IMR-90 (cell line): Measurements from ENCODE around the gene IRS2. TPM values are rescaled to one million over a fixed set of nuclear protein-coding genes. Genes with fewer than 3 reads are reported as not detected.

Source experiments
- ATAC-seq: fragments of 200-7000 bp; cut with Tn5 transposase; 2 replicates; pipeline ENCODE4 v1.9.1; 2020; ENCODE audit warnings: low read depth, mild to moderate bottlenecking, moderate library complexity
- BruUV-seq: library from RNA; stranded (reverse); fragments of 400-500 nt; replicated peaks from 2 replicates; lab custom pipeline; 2021; lab: Mats Ljungman, UMichigan
- CTCF ChIA-PET: fragments of 300-600 bp; formaldehyde crosslinking; extraction: SDS; loops from one replicate; lab custom pipeline; 2021; ENCODE audit warnings: antibody characterized with exemption; lab: Yijun Ruan, JAX
- POLR2A ChIA-PET: fragments of 300-600 bp; sonication (Branson Sonifier 250); formaldehyde crosslinking; loops from one replicate; lab custom pipeline; 2022; ENCODE audit warnings: antibody characterized with exemption; ENCODE audit not compliant: unreplicated experiment; lab: Charles Lee
- DNase-seq: peaks from one replicate; pipeline ENCODE4 v3.0.0; 2013
- H2AFZ ChIP-seq: replicated peaks from 2 replicates; pipeline ENCODE3; 2013; ENCODE audit warnings: low read length, mild to moderate bottlenecking; ENCODE audit not compliant: poor library complexity
- H2AK5ac ChIP-seq: 2 replicates; pipeline ENCODE4 v1.6.1; 2013; ENCODE audit warnings: low read depth, low read length, inconsistent platforms
- H2AK9ac ChIP-seq: replicated peaks from 2 replicates; pipeline ENCODE3; 2013; ENCODE audit warnings: mild to moderate bottlenecking, low read depth, low read length, moderate library complexity; ENCODE audit not compliant: poor library complexity
- H2BK120ac ChIP-seq: 2 replicates; pipeline ENCODE4 v1.6.1; 2013; ENCODE audit warnings: low read depth, low read length, inconsistent platforms
- H2BK15ac ChIP-seq: 3 replicates; pipeline ENCODE4 v1.6.1; 2013; ENCODE audit warnings: low read depth, low read length, inconsistent platforms
- H2BK20ac ChIP-seq: 2 replicates; pipeline ENCODE4 v1.6.1; 2013; ENCODE audit warnings: low read depth, mild to moderate bottlenecking, inconsistent platforms, low read length, moderate library complexity
- H2BK5ac ChIP-seq: 2 replicates; pipeline ENCODE4 v1.6.1; 2013; ENCODE audit warnings: mild to moderate bottlenecking, low read depth, low read length, inconsistent platforms; ENCODE audit not compliant: poor library complexity, severe bottlenecking
- H3K14ac ChIP-seq: replicated peaks from 2 replicates; pipeline ENCODE4 v1.6.1; 2013; ENCODE audit warnings: low read depth, low read length, inconsistent platforms
- H3K18ac ChIP-seq: 2 replicates; pipeline ENCODE4 v1.6.1; 2013; ENCODE audit warnings: low read depth, low read length, control low read depth
- H3K23ac ChIP-seq: 2 replicates; pipeline ENCODE4 v1.6.1; 2013; ENCODE audit warnings: low read depth, low read length, inconsistent platforms
- H3K27ac ChIP-seq: 2 replicates; pipeline ENCODE4 v1.5.1; 2013; ENCODE audit warnings: mild to moderate bottlenecking, control low read depth, low read length; ENCODE audit not compliant: insufficient read depth
- H3K27me3 ChIP-seq: 2 replicates; pipeline ENCODE4 v1.6.1; 2013; ENCODE audit warnings: low read length; ENCODE audit not compliant: control insufficient read depth, insufficient read depth
- H3K36me3 ChIP-seq: 2 replicates; pipeline ENCODE4 v1.6.1; 2013; ENCODE audit warnings: low read length, mixed read lengths; ENCODE audit not compliant: control insufficient read depth, insufficient read depth
- H3K4ac ChIP-seq: 2 replicates; pipeline ENCODE4 v1.6.1; 2013; ENCODE audit warnings: low read depth, low read length, inconsistent platforms
- H3K4me1 ChIP-seq: 2 replicates; pipeline ENCODE4 v1.6.1; 2013; ENCODE audit warnings: low read length, mixed read lengths; ENCODE audit not compliant: control insufficient read depth, insufficient read depth
- H3K4me2 ChIP-seq: 2 replicates; pipeline ENCODE4 v1.6.1; 2013; ENCODE audit warnings: low read depth, mild to moderate bottlenecking, control low read depth, low read length, moderate library complexity
- H3K4me3 ChIP-seq: 2 replicates; pipeline ENCODE4 v1.5.1; 2013; ENCODE audit warnings: low read depth, mild to moderate bottlenecking, control low read depth, low read length, moderate library complexity; ENCODE audit not compliant: insufficient read depth
- H3K56ac ChIP-seq: 2 replicates; pipeline ENCODE4 v1.6.1; 2013; ENCODE audit warnings: low read length, inconsistent platforms; ENCODE audit not compliant: insufficient read depth; ENCODE audit errors: extremely low read depth
- H3K79me1 ChIP-seq, 2 experiments: 2 replicates each; pipeline ENCODE4 v1.6.1; 2013; ENCODE audit warnings: low read length in 2 of 2, inconsistent platforms in 1 of 2, low read depth in 1 of 2
- H3K9ac ChIP-seq: 2 replicates; pipeline ENCODE4 v1.6.1; 2013; ENCODE audit warnings: low read depth, low read length, control low read depth
- H3K9me1 ChIP-seq: 2 replicates; pipeline ENCODE4 v1.6.1; 2013; ENCODE audit warnings: low read length, inconsistent platforms; ENCODE audit not compliant: insufficient read depth
- H3K9me3 ChIP-seq: 2 replicates; pipeline ENCODE4 v1.6.1; 2013; ENCODE audit warnings: low read length; ENCODE audit not compliant: control insufficient read depth, insufficient read depth
- H4K20me1 ChIP-seq: 2 replicates; pipeline ENCODE4 v1.6.1; 2013; ENCODE audit warnings: low read length, inconsistent platforms; ENCODE audit not compliant: insufficient read depth
- H4K5ac ChIP-seq: 2 replicates; pipeline ENCODE4 v1.6.1; 2013; ENCODE audit warnings: mild to moderate bottlenecking, low read depth, low read length, control low read depth
- H4K8ac ChIP-seq, 2 experiments: 2 replicates each; pipeline ENCODE4 v1.6.1; 2013; ENCODE audit warnings: low read depth in 2 of 2, low read length in 2 of 2, control low read depth in 1 of 2, inconsistent platforms in 1 of 2
- H4K91ac ChIP-seq: 2 replicates; pipeline ENCODE4 v1.6.1; 2013; ENCODE audit warnings: low read depth, low read length, inconsistent platforms; ENCODE audit not compliant: insufficient read depth
- CEBPB ChIP-seq: IDR thresholded peaks from 2 replicates; pipeline ENCODE4 v1.6.1; 2012; ENCODE audit warnings: low read depth, low read length, improper control_type of control experiment
- RAD21 ChIP-seq: IDR thresholded peaks from 2 replicates; pipeline ENCODE4 v1.6.1; 2012; ENCODE audit warnings: low read length, improper control_type of control experiment
- RCOR1 ChIP-seq: IDR thresholded peaks from 2 replicates; pipeline ENCODE4 v1.6.1; 2012; ENCODE audit warnings: mild to moderate bottlenecking, low read length, improper control_type of control experiment; ENCODE audit not compliant: insufficient replicate concordance
- RFX5 ChIP-seq: IDR thresholded peaks from 2 replicates; pipeline ENCODE4 v1.8.0; 2012; ENCODE audit warnings: low read depth, mild to moderate bottlenecking, low read length, moderate library complexity
- SMC3 ChIP-seq: fragments of 150-350 bp; IDR thresholded peaks from 2 replicates; pipeline ENCODE4 v1.6.1; 2016; ENCODE audit warnings: low read depth, mild to moderate bottlenecking, antibody characterized with exemption, low read length, moderate library complexity
- WGBS, 2 experiments: methylation state at CpG; one replicate each; pipeline versions ENCODE4 v1.1.5 to v1.1.7; 2013; ENCODE audit warnings: missing lambda C conversion rate in 2 of 2; ENCODE audit not compliant: insufficient read length in 1 of 2; ENCODE audit errors: extremely low coverage in 2 of 2; 5-methylcytosine and 5-hydroxymethylcytosine counted together
- dilution Hi-C: fragments of 300-500 bp; cut with HindIII; formaldehyde crosslinking; loops from one replicate; pipeline ENCODE4 v1.14.3; 2018; ENCODE audit warnings: low sequenced_read_pairs; ENCODE audit not compliant: unreplicated experiment
- in situ Hi-C: fragments of 300-500 bp; cut with MboI; formaldehyde crosslinking; loops from 3 replicates; pipeline ENCODE4 v1.14.3; 2019; ENCODE audit warnings: low sequenced_read_pairs, inconsistent platforms, mixed read lengths
- intact Hi-C: fragments of 100-400 bp; cut with micrococcal nuclease; formaldehyde crosslinking; loops from 2 replicates; pipeline ENCODE4 v1.10.0; 2022
- polyA plus RNA-seq, 3 experiments: library from polyadenylated mRNA; depleted of rRNA; stranded (reverse); fragments of >200 nt; gene quantifications; 2 replicates each; pipeline ENCODE4 v1.2.3, GENCODE V29; 2012; ENCODE audit warnings: low replicate concordance in 1 of 3
- total RNA-seq: library from RNA; depleted of rRNA; stranded (reverse); fragments of >200 nt; gene quantifications from 2 replicates; pipeline ENCODE4 v1.2.3, GENCODE V29; 2012
- TF ChIP-seq, protein P1 (sequence below): conservative IDR thresholded peaks from 2 replicates; pipeline ENCODE4 v1.5.1; 2012; ENCODE audit warnings: mild to moderate bottlenecking, low read depth, low read length, improper control_type of control experiment

IRS2 gene
- total and polyA plus RNA-seq, 2 of the 4 experiments (the other 2 are of a cell fraction) = 0.36 to 1.4 TPM

- peaks cover 6% of the 10 kb centered on the region; the same call in 1 of the 2 replicates for H3K36me3 ChIP-seq
- H3K79me1 ChIP-seq = peaks cover 30 to 51% of the 10 kb centered on the region in 2 experiments
- no peak overlapping the region for H3K27ac ChIP-seq
- CTCF ChIA-PET = no interaction called here
- H3K4ac ChIP-seq = no peak overlapping the region
- no peak overlapping the region for H4K91ac ChIP-seq
- DNase-seq (no peak), ATAC-seq (no peak)
- no peak overlapping the region for H3K18ac ChIP-seq
- no peak overlapping the region for H3K9ac ChIP-seq
- no peak overlapping the region for H2BK15ac ChIP-seq
- peaks cover 38% of the 10 kb centered on the region; the same call in 1 of the 2 replicates for H4K20me1 ChIP-seq
- H3K4me3 ChIP-seq = no peak overlapping the region
- no TSS peak for BruUV-seq
- H3K27me3 ChIP-seq = no peaks in the 10 kb centered on the region
- dilution Hi-C loops = no loop called here
- H2BK20ac ChIP-seq = no peak overlapping the region
- no peak overlapping the region for H4K5ac ChIP-seq
- no peak overlapping the region for H2AK5ac ChIP-seq
- H3K56ac ChIP-seq = no peak overlapping the region
- no peak overlapping the region for H3K23ac ChIP-seq
- in situ Hi-C loops = no loop called here
- no peak overlapping the region for H4K8ac ChIP-seq
- H2AFZ ChIP-seq = no peak overlapping the region
- no peak overlapping the region for H3K14ac ChIP-seq
- no peaks in the 10 kb centered on the region for H3K4me1 ChIP-seq
- H2BK120ac ChIP-seq = no peak overlapping the region
- H2BK5ac ChIP-seq = no peak overlapping the region
- POLR2A ChIA-PET = interaction anchor here (0.6 kb wide), 1 partner anchor 78 kb away, joined by 3 read pairs; no protein-coding TSS in a partner anchor
- intact Hi-C loops = no loop called here
- H3K9me3 ChIP-seq = no peaks in the 10 kb centered on the region
- no peak for TF ChIP-seq SMC3
- no peak for TF ChIP-seq RFX5
- no peak for TF ChIP-seq CEBPB
- no peak for TF ChIP-seq RCOR1
- TF ChIP-seq, protein P1, sequence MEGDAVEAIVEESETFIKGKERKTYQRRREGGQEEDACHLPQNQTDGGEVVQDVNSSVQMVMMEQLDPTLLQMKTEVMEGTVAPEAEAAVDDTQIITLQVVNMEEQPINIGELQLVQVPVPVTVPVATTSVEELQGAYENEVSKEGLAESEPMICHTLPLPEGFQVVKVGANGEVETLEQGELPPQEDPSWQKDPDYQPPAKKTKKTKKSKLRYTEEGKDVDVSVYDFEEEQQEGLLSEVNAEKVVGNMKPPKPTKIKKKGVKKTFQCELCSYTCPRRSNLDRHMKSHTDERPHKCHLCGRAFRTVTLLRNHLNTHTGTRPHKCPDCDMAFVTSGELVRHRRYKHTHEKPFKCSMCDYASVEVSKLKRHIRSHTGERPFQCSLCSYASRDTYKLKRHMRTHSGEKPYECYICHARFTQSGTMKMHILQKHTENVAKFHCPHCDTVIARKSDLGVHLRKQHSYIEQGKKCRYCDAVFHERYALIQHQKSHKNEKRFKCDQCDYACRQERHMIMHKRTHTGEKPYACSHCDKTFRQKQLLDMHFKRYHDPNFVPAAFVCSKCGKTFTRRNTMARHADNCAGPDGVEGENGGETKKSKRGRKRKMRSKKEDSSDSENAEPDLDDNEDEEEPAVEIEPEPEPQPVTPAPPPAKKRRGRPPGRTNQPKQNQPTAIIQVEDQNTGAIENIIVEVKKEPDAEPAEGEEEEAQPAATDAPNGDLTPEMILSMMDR = no peak
- TF ChIP-seq RAD21 = no peak
- H2AK9ac ChIP-seq = no peak overlapping the region
- WGBS, 2 experiments = 100% methylated on average over 1 of the region's 5 CpGs; no CpG with 5 or more reads in 1 of the 2 experiments
- peaks cover 6% of the 10 kb centered on the region; the same call in 1 of the 2 replicates for H3K9me1 ChIP-seq
- H3K4me2 ChIP-seq = no peak overlapping the region
These were observed 19.4 kb downstream of the IRS2 start for GRCh38 chr13:109767023-109767422.
